WTC11 (cell line): ENCODE data around the gene CHRNA3. TPM values are rescaled to one million over a fixed set of nuclear protein-coding genes. Genes with fewer than 3 reads are reported as not detected.

Experiments
- ATAC-seq: fragments of 200-7000 bp; cut with Tn5 transposase; 2 replicates; pipeline ENCODE4 v1.10.0; 2021; ENCODE audit warnings: mild to moderate bottlenecking, moderate library complexity
- CTCF ChIA-PET: fragments of 300-600 bp; sonication (Branson Sonifier 250); formaldehyde crosslinking; loops from one replicate; lab custom pipeline; 2021; ENCODE audit warnings: antibody characterized with exemption; lab: Charles Lee
- POLR2A ChIA-PET: fragments of 350-600 bp; sonication (Branson Sonifier 250); formaldehyde crosslinking; loops from one replicate; lab custom pipeline; 2021; ENCODE audit warnings: antibody characterized with exemption; lab: Charles Lee
- DNase-seq: peaks from one replicate; pipeline ENCODE4 v3.0.0; 2021; ENCODE audit warnings: low spot score
- H3K27ac Mint-ChIP-seq: 2 replicates; pipeline ENCODE4 v1.8.0; 2021; ENCODE audit warnings: mixed read lengths
- H3K27me3 Mint-ChIP-seq: 2 replicates; pipeline ENCODE4 v1.8.0; 2021; ENCODE audit warnings: low read depth, mild to moderate bottlenecking, moderate library complexity, mixed read lengths
- H3K36me3 Mint-ChIP-seq: 2 replicates; pipeline ENCODE4 v1.8.0; 2021; ENCODE audit warnings: mixed read lengths
- H3K4me1 Mint-ChIP-seq: 2 replicates; pipeline ENCODE4 v1.8.0; 2022; ENCODE audit warnings: mixed read lengths
- H3K4me3 Mint-ChIP-seq: 2 replicates; pipeline ENCODE4 v1.8.0; 2021; ENCODE audit warnings: mild to moderate bottlenecking, moderate library complexity, mixed read lengths
- H3K9me3 Mint-ChIP-seq: 2 replicates; pipeline ENCODE4 v1.8.0; 2021; ENCODE audit warnings: mixed read lengths
- AFF4 ChIP-seq: sonication (generic); formaldehyde crosslinking; IDR thresholded peaks from 2 replicates; pipeline ENCODE4 v1.8.1; 2023; ENCODE audit warnings: mild to moderate bottlenecking, missing genetic modification reagents, borderline replicate concordance
- ATF3 ChIP-seq: sonication (generic); formaldehyde crosslinking; conservative IDR thresholded peaks from 2 replicates; pipeline ENCODE4 v1.8.1; 2022; ENCODE audit warnings: mild to moderate bottlenecking, missing genetic modification reagents
- FOXJ3 ChIP-seq: sonication (generic); formaldehyde crosslinking; IDR thresholded peaks from 2 replicates; pipeline ENCODE4 v1.9.0; 2021; ENCODE audit warnings: missing genetic modification reagents, mild to moderate bottlenecking, borderline replicate concordance
- GTF2I ChIP-seq: fragments of 250-450 bp; sonication (Bioruptor Pico); conservative IDR thresholded peaks from 2 replicates; pipeline ENCODE4 v1.4.0; 2021; ENCODE audit warnings: mild to moderate bottlenecking
- JUN ChIP-seq: sonication (generic); formaldehyde crosslinking; IDR thresholded peaks from 2 replicates; pipeline ENCODE4 v1.8.0; 2023; ENCODE audit warnings: mild to moderate bottlenecking, missing genetic modification reagents
- MLX ChIP-seq: sonication (generic); formaldehyde crosslinking; IDR thresholded peaks from 2 replicates; pipeline ENCODE4 v1.8.1; 2023; ENCODE audit warnings: mild to moderate bottlenecking, missing genetic modification reagents, moderate library complexity
- MXD4 ChIP-seq: fragments of 250-450 bp; sonication (Bioruptor Pico); IDR thresholded peaks from 2 replicates; pipeline ENCODE4 v1.8.0; 2021; ENCODE audit warnings: mild to moderate bottlenecking, moderate library complexity, borderline replicate concordance
- NR2C2 ChIP-seq: sonication (generic); formaldehyde crosslinking; IDR thresholded peaks from 2 replicates; pipeline ENCODE4 v1.8.0; 2022; ENCODE audit warnings: mild to moderate bottlenecking, missing genetic modification reagents
- NR3C1 ChIP-seq: sonication (generic); formaldehyde crosslinking; conservative IDR thresholded peaks from 2 replicates; pipeline ENCODE4 v1.8.1; 2023; ENCODE audit warnings: low read depth, mild to moderate bottlenecking, missing genetic modification reagents
- OVOL2 ChIP-seq: fragments of 250-450 bp; sonication (Bioruptor Pico); IDR thresholded peaks from 2 replicates; pipeline ENCODE4 v1.9.0; 2021; ENCODE audit warnings: mild to moderate bottlenecking, borderline replicate concordance
- PRDM15 ChIP-seq: sonication (generic); formaldehyde crosslinking; IDR thresholded peaks from 2 replicates; pipeline ENCODE4 v1.8.0; 2022; ENCODE audit warnings: missing genetic modification reagents
- PREB ChIP-seq: sonication (generic); formaldehyde crosslinking; IDR thresholded peaks from 2 replicates; pipeline ENCODE4 v1.8.1; 2022; ENCODE audit warnings: mild to moderate bottlenecking, missing genetic modification reagents, moderate library complexity, borderline replicate concordance
- SMAD3 ChIP-seq: sonication (generic); formaldehyde crosslinking; IDR thresholded peaks from 2 replicates; pipeline ENCODE4 v1.8.0; 2022; ENCODE audit warnings: missing genetic modification reagents, mild to moderate bottlenecking, borderline replicate concordance
- SMAD4 ChIP-seq: sonication (generic); formaldehyde crosslinking; IDR thresholded peaks from 2 replicates; pipeline ENCODE4 v1.8.0; 2022; ENCODE audit warnings: mild to moderate bottlenecking, missing genetic modification reagents
- STAT6 ChIP-seq: sonication (generic); formaldehyde crosslinking; conservative IDR thresholded peaks from 2 replicates; pipeline ENCODE4 v1.8.1; 2023; ENCODE audit warnings: mild to moderate bottlenecking, low read depth, missing genetic modification reagents, moderate library complexity
- TEAD4 ChIP-seq: sonication (generic); formaldehyde crosslinking; IDR thresholded peaks from 2 replicates; pipeline ENCODE4 v1.8.0; 2022; ENCODE audit warnings: mild to moderate bottlenecking, missing genetic modification reagents
- ZMAT4 ChIP-seq: fragments of 250-450 bp; sonication (Bioruptor Pico); IDR thresholded peaks from 2 replicates; pipeline ENCODE4 v1.9.0; 2021; ENCODE audit warnings: mild to moderate bottlenecking
- ZNF138 ChIP-seq: sonication (generic); formaldehyde crosslinking; conservative IDR thresholded peaks from 2 replicates; pipeline ENCODE4 v1.8.1; 2022; ENCODE audit warnings: mild to moderate bottlenecking, moderate library complexity, missing genetic modification reagents
- ZNF423 ChIP-seq: fragments of 250-450 bp; sonication (Bioruptor Pico); IDR thresholded peaks from 2 replicates; pipeline ENCODE4 v2.1.2; 2022; ENCODE audit warnings: mild to moderate bottlenecking, moderate library complexity
- ZNF512 ChIP-seq: sonication (generic); formaldehyde crosslinking; IDR thresholded peaks from 2 replicates; pipeline ENCODE4 v1.8.1; 2022; ENCODE audit warnings: missing genetic modification reagents, borderline replicate concordance
- total RNA-seq: library from RNA; stranded (reverse); gene quantifications from 3 replicates; pipeline ENCODE4 v1.2.3, GENCODE V29; 2021

The CHRNA3 gene
- total RNA-seq, 1 experiment from 2014 or later: 4.4 TPM

GRCh38 chr15:78573416-78573815 is 47.4 kb downstream of the CHRNA3 start:
- no peaks in the 10 kb centered on the region for H3K27me3 Mint-ChIP-seq
- no peaks in the 10 kb centered on the region for H3K9me3 Mint-ChIP-seq
- POLR2A ChIA-PET: no interaction called here
- no peaks in the 10 kb centered on the region for H3K36me3 Mint-ChIP-seq
- ATAC-seq (no peak), DNase-seq (no peak)
- no peak overlapping the region for H3K27ac Mint-ChIP-seq
- peaks cover 7% of the 10 kb centered on the region for H3K4me1 Mint-ChIP-seq
- no peak overlapping the region for H3K4me3 Mint-ChIP-seq
- TF ChIP-seq AFF4 (CRISPR knock-in tag): no peak
- TF ChIP-seq FOXJ3 (CRISPR knock-in tag): no peak
- TF ChIP-seq NR3C1 (CRISPR knock-in tag): no peak
- TF ChIP-seq TEAD4 (CRISPR knock-in tag): no peak
- no peak for TF ChIP-seq ZMAT4
- no peak for TF ChIP-seq PRDM15
- TF ChIP-seq OVOL2: no peak
- TF ChIP-seq ATF3 (CRISPR knock-in tag): no peak
- no peak for TF ChIP-seq MLX (CRISPR knock-in tag)
- no peak for TF ChIP-seq ZNF423 (CRISPR knock-in tag)
- TF ChIP-seq JUN (CRISPR knock-in tag): no peak
- TF ChIP-seq NR2C2 (CRISPR knock-in tag): no peak
- TF ChIP-seq ZNF138 (CRISPR knock-in tag): no peak
- no peak for TF ChIP-seq PREB
- no peak for TF ChIP-seq MXD4 (CRISPR knock-in tag)
- TF ChIP-seq SMAD3: no peak
- TF ChIP-seq GTF2I (CRISPR knock-in tag): no peak
- TF ChIP-seq ZNF512 (CRISPR knock-in tag): no peak
- TF ChIP-seq STAT6 (CRISPR knock-in tag): no peak
- TF ChIP-seq SMAD4 (CRISPR knock-in tag): no peak
- CTCF ChIA-PET: no interaction called here
